ENCODE data around the gene KANK4. TPM values are rescaled to one million over a fixed set of nuclear protein-coding genes. Genes with fewer than 3 reads are reported as not detected.
A peak's percentile ranks its signal among the peaks of the same experiment; 100 is the strongest.

The KANK4 gene
- total and polyA plus RNA-seq, 12 donors = 0.04 to 0.61 (median 0.19) TPM

GRCh38 chr1:62336995-62337705 is 17.9 kb upstream of the KANK4 start:
- peak overlapping the region in 9 of 10 donors; percentile 26 to 79 (median 69) for H3K27ac ChIP-seq
- WGBS, 2 donors = 42 to 52% methylated on average over 10 of the region's 10 CpGs
- no peaks in the 10 kb centered on the region for H3K36me3 ChIP-seq
- TF ChIP-seq CTCF (IDR thresholded peaks at IDR 0.05) = no peak
- no peaks in the 10 kb centered on the region for H3K9me3 ChIP-seq
- DNase-seq (peak in 1 of 2 donors; percentile 50), ATAC-seq (peak; percentile 66 to 89 (median 76))
- H3K4me3 ChIP-seq = peak overlapping the region in 1 of 10 donors; percentile 10
- peaks cover 5 to 34% (median 23%) of the 10 kb centered on the region in 9 donors for H3K4me1 ChIP-seq
- intact Hi-C loops (cut with DNase I) = loop anchor here in 1 of 10 donors (5.0 kb wide), 1 partner anchor 55 kb away; no protein-coding TSS in a partner anchor
- peaks cover 0 to 3% (median 0%) of the 10 kb centered on the region in 7 donors for H3K27me3 ChIP-seq

- peak overlapping the region in 6 of 10 donors; percentile 30 to 79 (median 59) for H3K27ac ChIP-seq
- DNase-seq = no peak
- no peak overlapping the region for H3K4me3 ChIP-seq
- H3K9me3 ChIP-seq = no peaks in the 10 kb centered on the region
- H3K36me3 ChIP-seq = no peaks in the 10 kb centered on the region
- peaks cover 5 to 34% (median 23%) of the 10 kb centered on the region in 9 donors for H3K4me1 ChIP-seq
- H3K27me3 ChIP-seq = peaks cover 0 to 3% (median 0%) of the 10 kb centered on the region in 7 donors
- TF ChIP-seq CTCF (IDR thresholded peaks at IDR 0.05) = no peak
- intact Hi-C loops (cut with DNase I) = loop anchor here in 1 of 10 donors (5.0 kb wide), 1 partner anchor 54 kb away; no protein-coding TSS in a partner anchor
- ATAC-seq = peak in 1 of 8 donors; percentile 44
- WGBS, 2 donors = 47 to 51% methylated on average over 8 of the region's 8 CpGs
These were observed 17.4 kb upstream of the KANK4 start for GRCh38 chr1:62336638-62336994.

- H3K27ac ChIP-seq = no peak overlapping the region
- TF ChIP-seq CTCF (IDR thresholded peaks at IDR 0.05) = no peak
- H3K36me3 ChIP-seq = no peaks in the 10 kb centered on the region
- no peak for DNase-seq
- no peak for ATAC-seq
- intact Hi-C loops (cut with DNase I) = loop anchor here in 1 of 10 donors (5.0 kb wide), 1 partner anchor 53 kb away; no protein-coding TSS in a partner anchor
- peaks cover 5 to 34% (median 23%) of the 10 kb centered on the region in 9 donors for H3K4me1 ChIP-seq
- peaks cover 0 to 3% (median 0%) of the 10 kb centered on the region in 7 donors for H3K27me3 ChIP-seq
- no peak overlapping the region for H3K4me3 ChIP-seq
- no peaks in the 10 kb centered on the region for H3K9me3 ChIP-seq
- 34 to 36% methylated on average over 3 of the region's 3 CpGs for WGBS, 2 donors
These were observed 16.4 kb upstream of the KANK4 start for GRCh38 chr1:62335656-62336055.

GRCh38 chr1:62334434-62334985 is 15.3 kb upstream of the KANK4 start:
- Histone ChIP-seq H3K9me3 (no peaks in the 10 kb centered on the region), H3K36me3 (no peaks in the 10 kb centered on the region), H3K4me3 (no peak overlapping the region), H3K4me1 (peaks cover 5 to 34% (median 23%) of the 10 kb centered on the region in 9 donors), H3K27ac (no peak overlapping the region), H3K27me3 (peaks cover 0 to 5% (median 0%) of the 10 kb centered on the region in 7 donors)
- ATAC-seq = no peak
- intact Hi-C loops (cut with DNase I) = no loop called here
- no peak for TF ChIP-seq CTCF (IDR thresholded peaks at IDR 0.05)
- 94 to 97% methylated on average over 4 of the region's 4 CpGs for WGBS, 2 donors
- DNase-seq = no peak
